HepG2 (cell line): Measurements from ENCODE around the gene MFF. TPM values are rescaled to one million over a fixed set of nuclear protein-coding genes. Genes with fewer than 3 reads are reported as not detected.

ENCODE experiments used
- ATAC-seq: fragments of 200-7000 bp; cut with Tn5 transposase; 3 replicates; pipeline ENCODE4 v1.9.1; 2020; ENCODE audit warnings: mild to moderate bottlenecking, moderate library complexity
- BruUV-seq: library from RNA; stranded (reverse); fragments of 400-500 nt; replicated peaks from 2 replicates; lab custom pipeline; 2021; lab: Mats Ljungman, UMichigan
- CTCF ChIA-PET: fragments of 300-600 bp; formaldehyde crosslinking; extraction: SDS; loops from one replicate; lab custom pipeline; 2021; ENCODE audit warnings: low total read pairs, inconsistent platforms, low intra/inter-chr PET ratio; lab: Yijun Ruan, JAX
- POLR2A ChIA-PET: fragments of 350-600 bp; sonication (Branson Sonifier 250); formaldehyde crosslinking; loops from one replicate; lab custom pipeline; 2020; ENCODE audit warnings: antibody characterized with exemption, inconsistent platforms; lab: Yijun Ruan, JAX
- DNase-seq: peaks from one replicate; pipeline ENCODE4 v3.0.0-alpha.2; 2015; ENCODE audit warnings: low spot score
- FAIRE-seq: peaks from 3 replicates; lab custom pipeline; 2011; peaks lifted over from hg19 to GRCh38; lab: Jason Lieb, UNC
- H2AFZ ChIP-seq: one replicate; pipeline ENCODE4 v1.6.1; 2011; ENCODE audit warnings: low read length, inconsistent platforms
- H3K27ac ChIP-seq: fragments of 300-600 bp; 3 replicates; pipeline ENCODE4 v1.8.0; 2011; ENCODE audit warnings: mixed run types, mild to moderate bottlenecking, mixed read lengths, low read length, inconsistent platforms; ENCODE audit not compliant: insufficient read depth; ENCODE audit errors: extremely low read length
- H3K27me3 ChIP-seq, 2 experiments: fragments of 200-600 bp in 1 of 2; 2 replicates in 1 of 2; 3 replicates in 1 of 2; pipeline versions ENCODE4 v1.6.0 to v1.8.0; 2011; ENCODE audit warnings: low read length in 2 of 2, mild to moderate bottlenecking in 2 of 2, moderate library complexity in 2 of 2, inconsistent platforms in 1 of 2; ENCODE audit not compliant: insufficient read depth in 2 of 2, control insufficient read depth in 1 of 2
- H3K36me3 ChIP-seq, 2 experiments: fragments of 200-600 bp in 1 of 2; replicated peaks in 1 of 2; 2 replicates in 1 of 2; 3 replicates in 1 of 2; pipeline versions ENCODE4 v1.5.1 to v1.8.0; 2011; ENCODE audit warnings: low read length in 2 of 2, inconsistent platforms in 1 of 2; ENCODE audit not compliant: insufficient read depth in 2 of 2, control insufficient read depth in 1 of 2
- H3K4me1 ChIP-seq: 2 replicates; pipeline ENCODE4 v1.5.1; 2012; ENCODE audit warnings: low read length, inconsistent platforms; ENCODE audit not compliant: insufficient read depth
- H3K4me2 ChIP-seq: 2 replicates; pipeline ENCODE4 v1.6.0; 2011; ENCODE audit warnings: low read depth, low read length, inconsistent platforms
- H3K4me3 ChIP-seq, 3 experiments: fragments of 200-600 bp in 1 of 3; sonication (generic), shearing (Covaris generic) in 1 of 3; replicated peaks in 1 of 3; 2 replicates each; pipeline ENCODE4 v1.5.1; 2011 to 2016; ENCODE audit warnings: low read length in 3 of 3, inconsistent platforms in 2 of 3, low read depth in 2 of 3, mild to moderate bottlenecking in 2 of 3, control low read depth in 1 of 3, mixed read lengths in 1 of 3; ENCODE audit not compliant: insufficient read depth in 1 of 3
- H3K79me2 ChIP-seq: one replicate; pipeline ENCODE4 v1.6.1; 2011; ENCODE audit warnings: low read length, inconsistent platforms; ENCODE audit not compliant: insufficient read depth
- H3K9ac ChIP-seq: 2 replicates; pipeline ENCODE4 v1.6.0; 2011; ENCODE audit warnings: mild to moderate bottlenecking, low read depth, low read length, inconsistent platforms; ENCODE audit not compliant: insufficient read depth
- H3K9me3 ChIP-seq: 2 replicates; pipeline ENCODE4 v1.5.1; 2012; ENCODE audit warnings: mild to moderate bottlenecking, low read length
- H4K20me1 ChIP-seq: 2 replicates; pipeline ENCODE4 v1.6.0; 2011; ENCODE audit warnings: inconsistent platforms, mild to moderate bottlenecking, low read length, moderate library complexity; ENCODE audit not compliant: insufficient read depth
- AGO1 ChIP-seq: fragments of 200-400 bp; formaldehyde crosslinking; IDR thresholded peaks from 2 replicates; pipeline ENCODE4 v1.6.1; 2017; ENCODE audit warnings: mild to moderate bottlenecking, low read depth, low read length, moderate library complexity; ENCODE audit not compliant: poor library complexity, severe bottlenecking
- CTCF ChIP-seq: sonication (generic); formaldehyde crosslinking; IDR thresholded peaks from 2 replicates; pipeline ENCODE4 v1.5.0; 2020; ENCODE audit warnings: mild to moderate bottlenecking, missing genetic modification reagents, moderate library complexity
- HNRNPK ChIP-seq: fragments of 200-400 bp; formaldehyde crosslinking; IDR thresholded peaks from 2 replicates; pipeline ENCODE4 v1.6.1; 2018; ENCODE audit warnings: low read length, low read depth, moderate library complexity, mild to moderate bottlenecking; ENCODE audit not compliant: poor library complexity, severe bottlenecking
- KLF6 ChIP-seq: IDR thresholded peaks from 2 replicates; pipeline ENCODE4 v1.8.0; 2016; ENCODE audit warnings: missing biosample characterization, missing genetic modification reagents
- MIXL1 ChIP-seq: IDR thresholded peaks from 2 replicates; pipeline ENCODE4 v1.6.1; 2016
- MTA3 ChIP-seq: sonication (generic); formaldehyde crosslinking; IDR thresholded peaks from 2 replicates; pipeline ENCODE4 v1.4.0; 2020; ENCODE audit warnings: missing genetic modification reagents
- PAF1 ChIP-seq: IDR thresholded peaks from 2 replicates; pipeline ENCODE4 v1.6.1; 2016; ENCODE audit warnings: missing genetic modification reagents, missing compliant biosample characterization
- POLR2AphosphoS5 ChIP-seq: IDR thresholded peaks from 2 replicates; pipeline ENCODE4 v1.6.1; 2012; ENCODE audit warnings: low read depth, low read length
- SRY ChIP-seq: sonication (generic); formaldehyde crosslinking; IDR thresholded peaks from 2 replicates; pipeline ENCODE4 v1.8.0; 2022; ENCODE audit warnings: mild to moderate bottlenecking, missing genetic modification reagents
- ZBTB7A ChIP-seq: sonication (generic); formaldehyde crosslinking; IDR thresholded peaks from 2 replicates; pipeline ENCODE4 v1.8.0; 2022; ENCODE audit warnings: mild to moderate bottlenecking, missing genetic modification reagents
- ZNF20 ChIP-seq: sonication (generic); formaldehyde crosslinking; IDR thresholded peaks from 2 replicates; pipeline ENCODE4 v1.4.0; 2020; ENCODE audit warnings: mild to moderate bottlenecking, moderate library complexity, missing genetic modification reagents
- ZNF337 ChIP-seq: sonication (generic); formaldehyde crosslinking; IDR thresholded peaks from 2 replicates; pipeline ENCODE4 v1.5.1; 2020; ENCODE audit warnings: missing genetic modification reagents, low read depth, mild to moderate bottlenecking, borderline replicate concordance
- ZNF883 ChIP-seq: sonication (generic); formaldehyde crosslinking; IDR thresholded peaks from 2 replicates; pipeline ENCODE4 v1.5.1; 2020; ENCODE audit warnings: mild to moderate bottlenecking, missing genetic modification reagents; ENCODE audit errors: not compliant biosample characterization
- WGBS: methylation state at CpG from one replicate; pipeline ENCODE4 v1.1.6; 2017; ENCODE audit warnings: low lambda C conversion rate; 5-methylcytosine and 5-hydroxymethylcytosine counted together
- in situ Hi-C: cut with HindIII; loops from 2 replicates; pipeline ENCODE4 v1.10.0; 2017; ENCODE audit warnings: low pct_unique_long_range_greater_than_20kb; ENCODE audit not compliant: extremely low pct_ligation_motif_present
- intact Hi-C: fragments of 100-400 bp; cut with micrococcal nuclease; formaldehyde crosslinking; loops from one replicate; pipeline ENCODE4 v1.10.0; 2022; ENCODE audit not compliant: unreplicated experiment
- polyA plus RNA-seq, 8 experiments: library from polyadenylated mRNA; depleted of rRNA in 3 of 8; stranded (reverse) in 7 of 8; unstranded in 1 of 8; fragments of >200 nt; fragmentation: Illumina TruSeq in 4 of 8; extraction: Trizol in 4 of 8; gene quantifications; 2 replicates each; pipeline versions ENCODE4 v1.2.1 to v1.2.3, GENCODE V29; 2011 to 2016; ENCODE audit warnings: low read depth in 4 of 8, missing spikeins in 1 of 8, mixed read lengths in 1 of 8; ENCODE audit not compliant: insufficient read depth in 1 of 8
- total RNA-seq, 5 experiments: library from RNA; depleted of rRNA; stranded (reverse); fragments of >200 nt; fragmentation: Illumina TruSeq; extraction: Trizol; gene quantifications; 2 replicates each; pipeline ENCODE4 v1.2.3, GENCODE V29; 2016; ENCODE audit warnings: low read depth in 1 of 5

The MFF gene
- total and polyA plus RNA-seq, 2 of the 13 experiments (the other 11 are each of a cell fraction or from before 2014, with no cell fraction given), result 81.9 to 156 TPM

DNA sequence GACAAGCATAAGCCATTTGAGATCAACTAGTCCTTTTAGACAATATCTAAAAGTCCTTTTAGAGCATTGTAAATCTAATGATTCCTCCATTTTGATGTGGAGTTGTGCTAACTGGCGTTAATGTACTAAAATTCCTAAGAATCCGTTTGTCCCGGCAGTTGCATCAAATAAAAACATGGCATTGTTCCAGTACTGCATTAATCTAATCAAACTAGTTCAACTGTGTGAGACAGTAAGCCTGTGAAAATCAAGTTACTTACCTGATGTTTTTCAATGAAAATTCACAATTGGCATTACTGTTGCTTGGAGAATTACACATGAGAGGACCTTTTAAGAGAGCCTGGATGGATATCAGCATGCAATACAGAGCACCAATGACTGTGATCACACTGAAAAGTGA, 40.8 kb downstream of the MFF start:
- Histone ChIP-seq H2AFZ (no peak overlapping the region), H3K9me3 (no peaks in the 10 kb centered on the region), H4K20me1 (no peaks in the 10 kb centered on the region), H3K4me3 (no peak overlapping the region), H3K4me2 (no peak overlapping the region), H3K9ac (no peak overlapping the region), H3K4me1 (peaks cover 5% of the 10 kb centered on the region), H3K79me2 (no peaks in the 10 kb centered on the region), H3K27me3 (no peaks in the 10 kb centered on the region), H3K27ac (no peak overlapping the region), H3K36me3 (peaks cover 0 to 2% of the 10 kb centered on the region in 2 experiments; a peak in 3 of 5 replicates)
- in situ Hi-C loops, result no loop called here
- ChIA-PET POLR2A (no interaction called here), CTCF (no interaction called here)
- TF ChIP-seq CTCF (CRISPR knock-in tag) (no peak), MIXL1 (no peak), MTA3 (CRISPR knock-in tag) (no peak), ZBTB7A (CRISPR knock-in tag) (no peak), ZNF20 (CRISPR knock-in tag) (no peak)
- 96% methylated on average over 3 of the region's 3 CpGs for WGBS
- no peak for DNase-seq
- no peak for FAIRE-seq
- no peak for ATAC-seq
- BruUV-seq, result no TSS peak
- intact Hi-C loops, result no loop called here

GRCh38 chr2:227366769-227367426, 41.8 kb downstream of the MFF start:
- no TSS peak for BruUV-seq
- Histone ChIP-seq H3K9me3 (no peaks in the 10 kb centered on the region), H3K4me1 (peaks cover 15% of the 10 kb centered on the region), H2AFZ (no peak overlapping the region), H3K4me2 (no peak overlapping the region), H3K27ac (no peak overlapping the region), H3K4me3 (no peak overlapping the region)
- ChIA-PET CTCF (no interaction called here), POLR2A (no interaction called here)
- WGBS, result 57% methylated on average over 11 of the region's 11 CpGs
- no peak for TF ChIP-seq HNRNPK
- no peak for TF ChIP-seq AGO1
- TF ChIP-seq ZNF883 (CRISPR knock-in tag), result no peak
- no peak for TF ChIP-seq PAF1 (CRISPR knock-in tag)
- TF ChIP-seq KLF6 (CRISPR knock-in tag), result no peak
- no peak for TF ChIP-seq POLR2AphosphoS5
- TF ChIP-seq SRY (CRISPR knock-in tag), result no peak
- TF ChIP-seq ZNF337 (CRISPR knock-in tag), result no peak
- TF ChIP-seq, all 625 proteins: peak for 0
- H3K36me3 ChIP-seq, result no peaks in the 10 kb centered on the region
- in situ Hi-C loops, result no loop called here
- no peaks in the 10 kb centered on the region for H3K27me3 ChIP-seq
- no peak overlapping the region for H3K9ac ChIP-seq
- H4K20me1 ChIP-seq, result no peaks in the 10 kb centered on the region
- no peak for DNase-seq
- intact Hi-C loops, result no loop called here
- FAIRE-seq, result no peak
- ATAC-seq, result peak; percentile 39; the same call in 2 of the 3 replicates
- H3K79me2 ChIP-seq, result no peaks in the 10 kb centered on the region
